ENCODE results near the gene NAV2. TPM values are rescaled to one million over a fixed set of nuclear protein-coding genes. Genes with fewer than 3 reads are reported as not detected.

Gene NAV2
- polyA plus RNA-seq, 1 donor (not counting 4 experiments of a cell fraction or from before 2014, with no cell fraction given) = 4.0 TPM

DNA sequence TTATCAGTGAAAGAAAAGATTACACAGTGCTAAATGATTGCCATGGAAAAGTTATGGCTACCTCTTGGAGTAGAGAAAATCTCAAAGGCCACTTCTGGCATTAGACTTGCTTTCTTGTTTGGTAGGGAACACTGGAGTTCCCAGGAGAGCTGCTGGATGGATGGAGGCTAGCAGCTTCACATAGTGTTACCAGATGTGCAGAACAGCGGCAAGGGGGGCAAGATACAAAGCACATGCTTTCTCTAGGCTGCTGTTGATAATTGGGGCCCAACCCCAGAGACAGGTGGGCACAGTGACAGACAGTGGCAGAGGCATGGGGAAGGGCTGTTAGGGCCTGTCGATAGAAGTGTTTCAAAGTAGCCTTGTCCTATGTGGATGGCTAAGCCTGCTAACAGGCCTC lies 352.8 kb downstream of the NAV2 start:
- Histone ChIP-seq H4K20me1 (ENCODE audit: control insufficient read depth, extremely low read depth, insufficient read depth, low read length) (no peaks in the 10 kb centered on the region), H3K27ac (ENCODE audit: control insufficient read depth, insufficient read depth, low read length) (no peak overlapping the region), H2AFZ (ENCODE audit: control insufficient read depth, low read length) (no peak overlapping the region), H3K27me3 (ENCODE audit: control insufficient read depth, extremely low read depth, insufficient read depth, low read length) (no peaks in the 10 kb centered on the region), H3K4me3 (ENCODE audit: control insufficient read depth in 2 of 3, extremely low read depth in 1 of 3, insufficient read depth in 2 of 3, low read depth in 1 of 3, low read length in 3 of 3) (no peak overlapping the region), H3K4me1 (ENCODE audit: control insufficient read depth, extremely low read depth, insufficient read depth, low read length) (peaks cover 22% of the 10 kb centered on the region), H3K9me1 (ENCODE audit: control insufficient read depth, extremely low read depth, insufficient read depth, low read length) (no peaks in the 10 kb centered on the region), H3K4me2 (ENCODE audit: control insufficient read depth, extremely low read depth, insufficient read depth, low read depth, low read length) (no peak overlapping the region), H3K9ac (ENCODE audit: control insufficient read depth, extremely low read depth, insufficient read depth, low read length) (no peak overlapping the region), H3K79me2 (ENCODE audit: control insufficient read depth, insufficient read depth, low read length) (no peaks in the 10 kb centered on the region), H3K9me3 (ENCODE audit: control insufficient read depth, low read depth, low read length) (no peaks in the 10 kb centered on the region), H3K36me3 (ENCODE audit: control insufficient read depth in 2 of 2, extremely low read depth in 1 of 2, insufficient read depth in 2 of 2, low read length in 2 of 2) (peaks cover 0 to 3% of the 10 kb centered on the region in 2 experiments)
- TF ChIP-seq, protein P1, sequence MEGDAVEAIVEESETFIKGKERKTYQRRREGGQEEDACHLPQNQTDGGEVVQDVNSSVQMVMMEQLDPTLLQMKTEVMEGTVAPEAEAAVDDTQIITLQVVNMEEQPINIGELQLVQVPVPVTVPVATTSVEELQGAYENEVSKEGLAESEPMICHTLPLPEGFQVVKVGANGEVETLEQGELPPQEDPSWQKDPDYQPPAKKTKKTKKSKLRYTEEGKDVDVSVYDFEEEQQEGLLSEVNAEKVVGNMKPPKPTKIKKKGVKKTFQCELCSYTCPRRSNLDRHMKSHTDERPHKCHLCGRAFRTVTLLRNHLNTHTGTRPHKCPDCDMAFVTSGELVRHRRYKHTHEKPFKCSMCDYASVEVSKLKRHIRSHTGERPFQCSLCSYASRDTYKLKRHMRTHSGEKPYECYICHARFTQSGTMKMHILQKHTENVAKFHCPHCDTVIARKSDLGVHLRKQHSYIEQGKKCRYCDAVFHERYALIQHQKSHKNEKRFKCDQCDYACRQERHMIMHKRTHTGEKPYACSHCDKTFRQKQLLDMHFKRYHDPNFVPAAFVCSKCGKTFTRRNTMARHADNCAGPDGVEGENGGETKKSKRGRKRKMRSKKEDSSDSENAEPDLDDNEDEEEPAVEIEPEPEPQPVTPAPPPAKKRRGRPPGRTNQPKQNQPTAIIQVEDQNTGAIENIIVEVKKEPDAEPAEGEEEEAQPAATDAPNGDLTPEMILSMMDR (optimal IDR thresholded peaks at IDR 0.05 in 1 of 3, IDR thresholded peaks at IDR 0.05 in 1 of 3, conservative IDR thresholded peaks at IDR 0.05 in 1 of 3; ENCODE audit: extremely low read depth in 1 of 3, insufficient read depth in 2 of 3, low read length in 3 of 3) = no peak
- no peak for TF ChIP-seq EZH2 (IDR thresholded peaks at IDR 0.05; ENCODE audit: low read length)
- dilution Hi-C loops (cut with MboI; ENCODE audit: extremely low pct_ligation_motif_present, low sequenced_read_pairs) = no loop called here
- FAIRE-seq = no peak
- DNase-seq (ENCODE audit: low read depth, low spot score) = no peak

DNA sequence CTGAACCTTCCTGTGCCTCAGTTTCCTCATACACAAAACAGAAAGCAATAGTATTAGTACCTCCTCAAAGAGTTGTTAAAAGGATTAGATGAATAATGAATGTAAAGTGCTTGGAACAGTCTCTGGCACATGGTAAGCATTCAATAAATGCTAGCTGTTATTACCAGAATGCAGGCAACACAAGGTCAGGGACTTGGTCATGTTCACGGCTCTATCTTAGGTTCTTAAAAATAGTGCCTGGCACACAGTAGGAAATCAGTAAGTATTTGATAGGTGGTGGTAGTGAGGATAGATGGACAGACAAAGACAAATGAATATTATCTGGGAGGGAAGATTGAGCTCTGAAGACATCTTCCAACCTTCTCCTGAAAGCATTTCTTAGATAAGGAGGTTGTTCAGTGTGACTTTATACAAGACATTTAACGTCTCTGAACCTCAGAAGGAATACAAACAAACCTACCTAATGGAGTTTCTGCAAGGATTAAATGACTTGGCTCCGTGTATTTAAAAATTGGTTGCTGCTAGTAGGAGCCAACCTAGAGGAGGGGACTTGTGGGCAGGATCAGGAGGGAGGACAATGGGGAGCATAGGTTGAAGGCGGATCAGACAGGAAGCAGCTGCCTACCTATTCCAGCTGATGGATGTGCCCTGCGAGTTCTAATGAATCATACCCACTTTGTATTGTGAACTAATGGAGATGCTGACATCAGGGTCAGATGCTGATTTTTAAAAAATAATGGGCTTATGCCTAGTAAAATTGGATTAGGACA lies 353.6 kb downstream of the NAV2 start:
- no peak overlapping the region for H2AFZ ChIP-seq (ENCODE audit: control insufficient read depth, low read length)

More for the DNA sequence above, 353.6 kb downstream of the NAV2 start:
- Histone ChIP-seq H3K4me3 (ENCODE audit: control insufficient read depth in 2 of 3, extremely low read depth in 1 of 3, insufficient read depth in 2 of 3, low read depth in 1 of 3, low read length in 3 of 3) (no peak overlapping the region), H3K9ac (ENCODE audit: control insufficient read depth, extremely low read depth, insufficient read depth, low read length) (no peak overlapping the region), H3K4me1 (ENCODE audit: control insufficient read depth, extremely low read depth, insufficient read depth, low read length) (peaks cover 14% of the 10 kb centered on the region), H3K27ac (ENCODE audit: control insufficient read depth, insufficient read depth, low read length) (no peak overlapping the region), H3K79me2 (ENCODE audit: control insufficient read depth, insufficient read depth, low read length) (no peaks in the 10 kb centered on the region), H4K20me1 (ENCODE audit: control insufficient read depth, extremely low read depth, insufficient read depth, low read length) (no peaks in the 10 kb centered on the region), H3K27me3 (ENCODE audit: control insufficient read depth, extremely low read depth, insufficient read depth, low read length) (no peaks in the 10 kb centered on the region), H3K4me2 (ENCODE audit: control insufficient read depth, extremely low read depth, insufficient read depth, low read depth, low read length) (no peak overlapping the region), H3K9me1 (ENCODE audit: control insufficient read depth, extremely low read depth, insufficient read depth, low read length) (no peaks in the 10 kb centered on the region), H3K9me3 (ENCODE audit: control insufficient read depth, low read depth, low read length) (no peaks in the 10 kb centered on the region), H3K36me3 (ENCODE audit: control insufficient read depth in 2 of 2, extremely low read depth in 1 of 2, insufficient read depth in 2 of 2, low read length in 2 of 2) (peaks cover 0 to 3% of the 10 kb centered on the region in 2 experiments)
- dilution Hi-C loops (cut with MboI; ENCODE audit: extremely low pct_ligation_motif_present, low sequenced_read_pairs) = no loop called here
- FAIRE-seq = no peak
- TF ChIP-seq, protein P1 (optimal IDR thresholded peaks at IDR 0.05 in 1 of 3, IDR thresholded peaks at IDR 0.05 in 1 of 3, conservative IDR thresholded peaks at IDR 0.05 in 1 of 3; ENCODE audit: extremely low read depth in 1 of 3, insufficient read depth in 2 of 3, low read length in 3 of 3) = no peak
- TF ChIP-seq EZH2 (IDR thresholded peaks at IDR 0.05; ENCODE audit: low read length) = no peak
- DNase-seq (ENCODE audit: low read depth, low spot score) = no peak
